GM10248 (cell line): Measurements from ENCODE around the gene MNDA.
"Not testable (repeated sequence)": the region's sequence is repeated elsewhere in the genome, so short reads cannot be mapped to it uniquely, and the experiment has no call there.

Experiments used
- CTCF ChIA-PET: fragments of 300-600 bp; sonication (Branson Sonifier 250); formaldehyde crosslinking; extraction: SDS; loops from one replicate; lab custom pipeline; 2021; ENCODE audit warnings: antibody characterized with exemption; lab: Yijun Ruan, JAX
- POLR2A ChIA-PET: fragments of 350-650 bp; sonication (Branson Sonifier 250); formaldehyde crosslinking; extraction: SDS; loops from one replicate; lab custom pipeline; 2020; ENCODE audit warnings: antibody characterized with exemption; lab: Yijun Ruan, JAX
- DNase-seq: peaks from one replicate; pipeline ENCODE4 v3.0.0; 2012; ENCODE audit errors: extremely low spot score
- CTCF ChIP-seq: IDR thresholded peaks from 2 replicates; pipeline ENCODE4 v1.5.1; 2012; ENCODE audit warnings: mild to moderate bottlenecking, low read depth; ENCODE audit errors: extremely low read depth, missing control alignments, control extremely low read depth

The MNDA gene

GRCh38 chr1:158864595-158864994 lies 33.4 kb downstream of the MNDA start:
- DNase-seq, result no peak
- ChIA-PET CTCF (interaction anchor here (1.5 kb wide), 1 partner anchor 9 kb away, joined by 3 read pairs; no protein-coding TSS in a partner anchor), POLR2A (no interaction called here)
- TF ChIP-seq CTCF, result no peak

- DNase-seq, CTCF ChIA-PET, POLR2A ChIA-PET: not testable (repeated sequence)
Observed at GRCh38 chr1:158870438-158870837, 39.3 kb downstream of the MNDA start.

- TF ChIP-seq CTCF, result no peak
- no peak for DNase-seq
- CTCF ChIA-PET, result interaction anchor here (0.8 kb wide), 1 partner anchor 9 kb away, joined by 3 read pairs; no protein-coding TSS in a partner anchor
- POLR2A ChIA-PET, result no interaction called here
Observed at GRCh38 chr1:158873141-158873540, 42.0 kb downstream of the MNDA start.

- no peak for TF ChIP-seq CTCF
- CTCF ChIA-PET, result no interaction called here
- POLR2A ChIA-PET, result no interaction called here
- no peak for DNase-seq
Observed at GRCh38 chr1:158893654-158894053, 62.5 kb downstream of the MNDA start.

- no peak for DNase-seq
- ChIA-PET POLR2A (no interaction called here), CTCF (no interaction called here)
- TF ChIP-seq CTCF, result no peak
Observed at GRCh38 chr1:158898722-158899121, 67.6 kb downstream of the MNDA start.
